AG09319 (cell line): ENCODE results near the gene CHST11.

ENCODE experiments used
- DNase-seq: peaks from one replicate; pipeline ENCODE4 v3.0.0-alpha.2; 2010; ENCODE audit warnings: low read depth; ENCODE audit errors: extremely low read depth
- CTCF ChIP-seq: IDR thresholded peaks from 2 replicates; pipeline ENCODE4 v1.5.1; 2011; ENCODE audit warnings: low read depth, mild to moderate bottlenecking, inconsistent platforms, low read length, moderate library complexity

Gene CHST11

GRCh38 chr12:104472748-104473147, 16.0 kb downstream of the CHST11 start:
- TF ChIP-seq CTCF = no peak
- no peak for DNase-seq

GRCh38 chr12:104473374-104473983, 16.7 kb downstream of the CHST11 start:
- no peak for DNase-seq
- TF ChIP-seq CTCF = no peak

- TF ChIP-seq CTCF = no peak
- no peak for DNase-seq
Measured at GRCh38 chr12:104475271-104475670, 18.5 kb downstream of the CHST11 start.

- no peak for DNase-seq
- no peak for TF ChIP-seq CTCF
Measured at GRCh38 chr12:104477510-104478390, 21.0 kb downstream of the CHST11 start.

- no peak for TF ChIP-seq CTCF
- DNase-seq = no peak
Measured at GRCh38 chr12:104478396-104479122, 21.8 kb downstream of the CHST11 start.

- no peak for TF ChIP-seq CTCF
- DNase-seq = no peak
Measured at GRCh38 chr12:104479123-104479662, 22.4 kb downstream of the CHST11 start.
